GM19397 (cell line): Measurements from ENCODE around the gene HCFC1R1.
"Not testable (repeated sequence)": the region's sequence is repeated elsewhere in the genome, so short reads cannot be mapped to it uniquely, and the experiment has no call there.

Source experiments
- ATAC-seq: cut with Tn5 transposase; IDR thresholded peaks from one replicate; pipeline ENCODE4 v1.9.1; 2021; ENCODE audit warnings: mild to moderate bottlenecking, moderate library complexity; ENCODE audit not compliant: unreplicated experiment

Gene HCFC1R1

DNA sequence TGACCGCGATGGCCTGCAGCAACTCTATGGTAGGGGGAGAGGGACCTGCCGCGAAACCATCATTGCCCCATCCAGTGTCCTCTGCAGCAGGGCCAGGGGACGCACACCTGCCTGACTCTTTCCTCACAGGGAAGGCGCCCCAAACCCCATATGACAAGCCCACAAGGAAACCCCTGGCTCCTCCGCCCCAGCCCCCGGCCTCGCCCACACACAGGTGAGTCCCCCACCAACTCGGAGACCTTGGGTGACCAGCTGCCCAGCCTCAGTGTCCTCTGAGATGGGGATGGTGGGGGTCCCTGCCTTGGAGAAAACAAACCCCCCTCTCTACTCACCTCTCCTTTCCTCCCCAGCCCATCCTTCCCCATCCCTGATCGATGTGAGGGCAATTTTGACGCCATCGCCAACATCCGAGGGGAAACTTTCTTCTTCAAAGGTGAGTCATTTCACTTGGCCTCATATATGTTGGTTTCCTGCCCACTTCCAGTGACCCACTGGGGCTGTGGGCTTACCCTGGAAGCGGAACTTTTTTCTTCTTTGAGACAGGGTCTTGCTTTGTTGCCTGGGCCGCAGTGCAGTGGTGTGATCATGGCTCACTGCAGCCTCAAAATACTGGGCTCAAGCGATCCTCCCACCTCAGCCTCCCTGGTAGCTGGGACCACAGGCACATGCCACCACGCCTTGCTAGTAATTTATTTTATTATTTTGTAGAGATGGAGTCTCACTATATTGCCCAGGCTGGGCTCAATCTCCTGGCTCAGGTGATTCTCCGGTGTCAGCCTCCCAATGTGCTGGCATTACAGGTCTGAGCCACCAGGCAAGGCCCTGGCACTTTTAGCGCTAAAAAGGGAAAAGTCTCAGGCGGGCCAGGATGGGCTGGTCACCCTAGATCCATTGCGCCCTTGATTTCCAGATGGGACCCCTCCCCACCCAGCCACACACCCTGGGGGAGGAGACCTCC lies 33.7 kb upstream of the HCFC1R1 start:
- ATAC-seq: no peak

DNA sequence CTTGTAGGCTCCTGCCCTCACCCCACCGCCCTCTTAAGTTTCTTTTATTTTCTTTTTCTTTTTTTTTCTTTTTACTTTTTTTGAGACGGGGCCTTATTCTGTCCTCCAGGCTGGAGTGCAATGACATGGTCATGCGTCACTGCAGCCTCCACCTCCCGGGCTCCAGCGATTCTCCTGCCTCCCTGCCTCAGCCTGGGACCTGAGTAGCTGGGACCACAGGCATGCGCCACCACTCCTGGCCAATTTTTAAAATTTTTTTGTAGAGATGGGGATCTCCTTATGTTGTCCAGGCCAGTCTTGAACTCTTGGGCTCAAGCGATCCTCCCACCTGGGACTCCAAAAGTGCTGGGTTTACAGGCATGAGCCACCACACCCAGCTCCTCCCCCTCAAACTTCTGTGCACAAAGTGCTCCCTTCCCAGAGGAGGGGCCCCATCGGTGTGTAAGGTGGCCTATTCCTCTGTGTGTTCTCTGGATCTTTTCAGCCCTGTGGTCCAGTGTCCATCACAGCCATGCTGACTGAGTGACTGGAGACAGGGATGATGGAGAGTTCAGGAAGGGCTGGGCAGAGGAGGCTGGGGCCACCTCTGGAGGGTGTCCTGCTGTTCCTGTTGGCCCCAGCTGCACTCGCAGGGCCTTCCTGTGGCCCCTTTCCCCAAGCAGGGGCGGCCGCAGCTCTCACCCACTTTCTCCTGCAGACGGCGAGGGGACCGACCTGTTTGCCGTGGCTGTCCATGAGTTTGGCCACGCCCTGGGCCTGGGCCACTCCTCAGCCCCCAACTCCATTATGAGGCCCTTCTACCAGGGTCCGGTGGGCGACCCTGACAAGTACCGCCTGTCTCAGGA lies 32.8 kb upstream of the HCFC1R1 start:
- no peak for ATAC-seq

DNA sequence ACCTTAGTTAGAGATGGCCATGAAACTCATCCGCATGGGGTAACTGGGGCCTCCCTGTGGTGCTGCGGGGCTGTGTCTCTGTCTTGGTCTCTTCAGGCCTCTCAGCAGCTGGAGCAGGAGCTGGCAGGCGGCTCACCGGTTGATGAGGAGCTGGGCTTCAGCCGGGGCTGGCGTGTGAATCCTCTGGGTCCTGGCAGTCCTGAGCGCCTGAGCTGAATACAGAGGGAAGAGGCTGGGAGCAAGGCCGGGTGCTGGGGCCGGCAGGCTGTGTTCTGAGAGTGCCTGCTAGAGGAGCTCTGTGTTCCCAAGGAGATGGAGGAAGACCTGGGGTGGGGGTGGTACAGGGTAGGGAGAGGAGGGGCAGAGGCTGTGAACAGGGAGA lies 32.0 kb upstream of the HCFC1R1 start:
- not testable (repeated sequence) for ATAC-seq

DNA sequence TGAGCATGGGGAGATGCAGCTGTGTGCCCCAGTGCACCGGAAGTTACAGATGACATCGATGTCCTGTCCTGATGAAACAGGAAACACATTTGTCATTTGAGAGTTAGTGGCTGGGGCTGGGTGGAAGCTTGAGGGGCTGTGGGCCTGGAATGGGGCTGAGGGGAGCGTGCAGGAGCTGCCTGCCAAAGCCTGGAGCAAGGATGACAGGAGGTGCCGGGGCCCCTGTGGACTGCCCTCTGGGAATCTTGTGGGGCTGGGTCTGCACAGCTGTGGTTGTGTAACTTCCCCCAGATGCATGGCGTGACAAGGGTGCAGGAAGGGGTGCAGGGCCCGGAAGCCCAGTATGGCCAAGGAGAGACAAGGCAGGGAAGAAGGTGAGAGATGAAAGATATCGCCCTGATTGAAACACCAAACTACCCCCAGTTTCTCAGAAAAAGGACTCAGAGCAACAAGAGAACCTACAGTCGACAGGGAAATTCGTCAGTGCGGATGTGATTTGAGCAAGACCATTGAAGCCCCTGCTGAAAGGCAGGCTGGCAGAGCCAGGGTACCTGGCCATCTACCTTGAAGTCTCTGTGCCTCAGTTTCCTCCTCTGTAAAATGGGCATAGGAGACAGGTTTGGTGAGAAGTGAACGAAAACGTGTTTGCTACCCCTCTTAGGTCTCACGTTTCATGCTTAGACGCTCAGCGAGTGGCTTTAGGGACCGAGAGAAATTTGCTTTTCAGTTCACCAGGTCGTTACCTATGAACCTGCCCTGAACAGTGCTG lies 31.4 kb upstream of the HCFC1R1 start:
- ATAC-seq: no peak

- ATAC-seq: not testable (repeated sequence)
These were observed 29.6 kb upstream of the HCFC1R1 start for GRCh38 chr16:3053330-3053710.

- ATAC-seq: not testable (repeated sequence)
These were observed 29.0 kb upstream of the HCFC1R1 start for GRCh38 chr16:3052571-3053329.

DNA sequence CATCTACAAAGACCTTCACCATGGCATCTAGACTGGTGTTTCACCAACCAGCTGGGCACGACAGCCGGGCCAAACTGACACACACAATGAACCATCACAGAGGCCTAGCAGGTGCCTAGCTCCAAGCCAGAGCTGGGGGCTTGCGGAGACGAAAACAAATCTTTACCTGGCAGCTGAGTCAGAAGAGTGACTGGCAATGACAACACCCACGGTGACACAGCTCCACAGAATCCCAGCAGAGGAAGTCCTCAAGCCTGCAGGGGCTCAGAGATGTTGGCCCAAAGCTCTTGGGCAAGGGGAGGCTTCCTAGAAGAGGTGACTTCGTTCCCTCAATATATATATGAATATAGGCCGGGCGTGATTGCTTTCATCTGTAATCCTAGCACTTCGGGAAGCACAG lies 27.8 kb upstream of the HCFC1R1 start:
- no peak for ATAC-seq

DNA sequence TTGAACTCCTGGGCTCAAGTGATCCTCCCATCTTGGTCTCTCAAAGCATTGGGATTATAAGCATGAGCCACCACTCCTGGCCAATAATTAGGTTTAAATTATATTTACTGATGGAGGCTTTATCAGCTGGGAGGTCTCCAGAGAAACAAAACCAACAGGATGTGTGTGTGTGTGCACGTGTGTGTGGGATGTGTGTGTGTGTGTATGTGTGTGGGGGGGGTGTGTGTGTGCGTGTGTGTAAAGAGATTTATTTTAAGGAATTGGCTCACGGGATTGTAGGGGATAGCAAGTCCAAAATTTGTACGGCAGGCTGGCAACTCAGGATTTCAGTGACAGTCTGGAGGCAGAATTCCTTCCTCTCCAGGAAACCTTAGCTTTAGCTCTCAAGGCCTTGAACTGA lies 27.3 kb upstream of the HCFC1R1 start:
- ATAC-seq: no peak

GRCh38 chr16:3050487-3050886 lies 26.7 kb upstream of the HCFC1R1 start:
- no peak for ATAC-seq

DNA sequence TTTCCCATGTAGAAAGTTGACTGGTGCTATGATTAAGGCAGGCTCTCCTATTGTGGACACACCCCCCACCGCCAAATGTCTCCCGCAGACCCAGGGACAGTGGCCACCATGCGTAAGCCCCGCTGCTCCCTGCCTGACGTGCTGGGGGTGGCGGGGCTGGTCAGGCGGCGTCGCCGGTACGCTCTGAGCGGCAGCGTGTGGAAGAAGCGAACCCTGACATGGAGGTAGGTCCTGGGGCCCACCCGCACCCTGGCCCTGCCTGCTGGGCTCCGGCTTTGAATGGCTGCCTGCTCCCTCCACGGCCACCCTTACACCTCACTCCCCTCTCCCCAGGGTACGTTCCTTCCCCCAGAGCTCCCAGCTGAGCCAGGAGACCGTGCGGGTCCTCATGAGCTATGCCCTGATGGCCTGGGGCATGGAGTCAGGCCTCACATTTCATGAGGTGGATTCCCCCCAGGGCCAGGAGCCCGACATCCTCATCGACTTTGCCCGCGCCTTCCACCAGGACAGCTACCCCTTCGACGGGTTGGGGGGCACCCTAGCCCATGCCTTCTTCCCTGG lies 26.3 kb upstream of the HCFC1R1 start:
- ATAC-seq: no peak

DNA sequence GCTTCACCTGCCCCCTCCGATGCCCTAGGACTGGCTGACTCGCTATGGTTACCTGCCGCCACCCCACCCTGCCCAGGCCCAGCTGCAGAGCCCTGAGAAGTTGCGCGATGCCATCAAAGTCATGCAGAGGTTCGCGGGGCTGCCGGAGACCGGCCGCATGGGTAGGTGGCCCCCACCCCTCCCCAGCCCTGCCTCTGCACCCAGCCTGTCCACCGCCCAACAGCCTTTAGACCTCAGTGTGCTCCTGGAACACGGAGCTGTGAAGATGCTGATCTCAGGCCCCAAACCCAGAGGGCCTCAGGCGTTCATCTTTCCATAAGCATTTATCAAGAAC lies 23.6 kb upstream of the HCFC1R1 start:
- no peak for ATAC-seq

- no peak for ATAC-seq
These were observed 23.1 kb upstream of the HCFC1R1 start for GRCh38 chr16:3046641-3047386.

DNA sequence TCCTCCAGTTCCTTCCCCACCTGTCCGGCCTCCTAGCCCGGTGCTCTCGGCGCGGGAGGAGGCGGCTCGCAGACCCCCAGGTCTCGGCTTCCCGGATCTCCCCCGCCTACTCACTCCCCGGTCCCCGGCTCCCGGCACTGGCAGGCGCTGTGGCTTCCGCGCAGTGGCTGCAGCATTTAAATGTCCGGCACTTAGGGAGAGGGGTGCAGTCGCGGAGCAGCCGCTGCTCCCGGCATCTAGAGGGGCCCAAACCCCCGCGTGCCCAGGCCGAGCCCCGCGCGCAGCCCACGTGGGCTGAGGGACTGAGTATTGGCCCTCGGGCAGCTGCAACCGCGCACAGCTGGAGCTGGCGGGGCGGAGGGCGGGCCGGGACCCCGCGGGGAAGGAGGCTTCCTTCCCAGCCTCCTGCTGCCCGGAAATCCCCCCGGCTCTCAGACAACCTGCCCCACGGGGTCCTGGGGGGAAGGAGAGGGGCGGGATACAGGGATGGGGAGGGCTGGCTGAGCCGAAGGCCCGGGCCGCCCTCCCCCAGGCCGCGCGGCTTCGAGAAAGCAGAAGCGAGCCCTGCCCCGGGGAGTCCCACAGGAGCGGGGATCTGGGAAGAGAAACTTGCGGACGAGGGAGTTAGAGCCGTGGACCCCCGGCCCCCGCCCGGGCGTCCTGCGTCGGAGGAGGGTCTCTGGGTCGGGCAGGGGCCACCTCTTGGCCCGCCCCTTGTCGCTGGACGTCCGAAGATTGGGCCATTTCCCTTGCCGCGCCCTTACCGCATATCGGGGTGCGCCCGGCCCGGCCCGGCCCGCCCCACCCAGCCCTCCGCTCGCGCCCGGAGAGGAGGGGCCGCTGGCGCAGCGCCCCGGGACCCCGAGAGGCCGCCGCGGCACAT lies 22.3 kb upstream of the HCFC1R1 start, which contains the start of gene MMP25:
TSS of gene MMP25 (plus strand) at position 804 of the 883 bp plus-strand sequence. CDS start 357 bp downstream, outside the sequence.
- ATAC-seq: no peak

DNA sequence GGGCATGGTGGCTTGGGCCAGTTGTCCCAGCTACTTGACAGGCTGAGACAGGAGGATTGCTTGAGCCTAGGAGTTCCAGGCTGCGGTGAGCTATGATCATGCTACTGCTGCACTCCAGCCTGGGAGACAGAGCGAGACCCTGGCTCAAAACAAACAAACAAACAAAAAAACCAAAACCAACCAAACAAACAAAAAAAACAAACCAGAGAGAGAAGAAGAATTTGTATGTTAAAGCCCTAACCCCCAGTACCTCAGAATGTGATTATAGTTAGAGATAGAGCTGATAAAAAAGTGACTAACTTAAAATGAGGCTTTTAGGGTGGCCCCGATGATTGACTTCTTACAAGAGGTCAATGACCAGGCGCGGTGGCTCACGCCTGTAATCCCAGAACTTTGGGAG lies 21.0 kb upstream of the HCFC1R1 start:
- no peak for ATAC-seq

GRCh38 chr16:3042376-3042775 lies 18.6 kb upstream of the HCFC1R1 start:
- no peak for ATAC-seq

DNA sequence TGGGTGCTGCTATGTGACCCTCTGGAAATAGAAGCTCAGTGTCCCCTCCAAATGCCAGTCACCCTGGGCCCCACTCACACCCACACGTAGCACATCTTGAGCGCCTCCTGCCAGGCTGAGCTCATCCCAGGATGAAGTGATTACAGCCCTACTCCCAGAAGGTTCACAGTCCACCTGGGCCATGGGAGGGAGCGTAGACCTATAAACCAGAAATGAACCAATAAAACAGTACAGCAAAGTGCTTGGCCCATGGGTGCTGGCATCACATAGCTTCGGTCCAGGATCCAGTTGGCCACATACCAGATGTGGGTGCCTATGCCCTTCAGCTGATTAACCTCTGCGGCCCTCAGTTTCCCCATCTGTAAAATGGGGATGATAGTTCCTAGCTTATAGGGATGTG lies 15.2 kb upstream of the HCFC1R1 start:
- no peak for ATAC-seq

- ATAC-seq: no peak
These were observed 14.5 kb upstream of the HCFC1R1 start for GRCh38 chr16:3038256-3038655.

GRCh38 chr16:3036726-3037315 lies 13.1 kb upstream of the HCFC1R1 start, which contains the start of gene BICDL2:
BICDL2 (minus strand) TSS chr16:3036944; CDS start chr16:3035496, 1,448 bp downstream.
- ATAC-seq: no peak
